ENCODE data around the gene SANBR.
A peak's percentile ranks its signal among the peaks of the same experiment; 100 is the strongest.
"Not testable (repeated sequence)": the region's sequence is repeated elsewhere in the genome, so short reads cannot be mapped to it uniquely, and the experiment has no call there.

SANBR gene

GRCh38 chr2:61065714-61066709 lies at the start of gene SANBR:
Gene SANBR, plus strand, starts transcription at chr2:61065871. Its CDS starts 4,480 bp downstream, at chr2:61070351.
- DNase-seq (ENCODE audit: low read depth), result peak; percentile 39

DNA sequence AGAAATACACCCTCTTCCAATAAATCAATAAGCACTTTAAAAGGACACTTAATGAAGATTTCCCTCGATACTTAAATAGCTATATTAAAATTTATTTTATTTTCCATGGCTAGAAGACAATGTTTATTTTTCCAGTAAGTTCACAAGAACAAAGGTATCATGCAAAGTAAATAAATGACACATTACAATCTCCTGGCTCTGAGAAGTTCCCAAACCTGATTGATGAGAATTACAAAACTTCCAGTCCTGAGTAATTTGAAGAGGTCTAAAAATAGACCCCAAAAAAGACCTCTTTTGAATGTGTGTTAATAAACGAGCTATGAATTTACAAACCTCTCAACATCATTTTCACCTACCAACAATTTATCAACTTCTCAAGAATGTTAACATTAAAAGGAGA lies 49.7 kb upstream of the SANBR start:
- DNase-seq (ENCODE audit: low read depth), result no peak

- no peak for DNase-seq (ENCODE audit: low read depth)
These were observed 49.2 kb upstream of the SANBR start for GRCh38 chr2:61016392-61017002.

GRCh38 chr2:61017003-61017555 lies 48.6 kb upstream of the SANBR start:
- DNase-seq (ENCODE audit: low read depth), result no peak

GRCh38 chr2:61017556-61018317 lies 47.9 kb upstream of the SANBR start, which contains the start of the genes PEX13 and PUS10:
Gene PEX13, plus strand, starts transcription at chr2:61017720. Its CDS starts 40 bp downstream, at chr2:61017760.
Gene PUS10, minus strand, starts transcription at chr2:61018255. Its CDS starts 6,365 bp downstream, at chr2:61011890.
- peak; percentile 49 for DNase-seq (ENCODE audit: low read depth)

GRCh38 chr2:61018318-61018755 lies 47.3 kb upstream of the SANBR start:
- DNase-seq (ENCODE audit: low read depth), result no peak

DNA sequence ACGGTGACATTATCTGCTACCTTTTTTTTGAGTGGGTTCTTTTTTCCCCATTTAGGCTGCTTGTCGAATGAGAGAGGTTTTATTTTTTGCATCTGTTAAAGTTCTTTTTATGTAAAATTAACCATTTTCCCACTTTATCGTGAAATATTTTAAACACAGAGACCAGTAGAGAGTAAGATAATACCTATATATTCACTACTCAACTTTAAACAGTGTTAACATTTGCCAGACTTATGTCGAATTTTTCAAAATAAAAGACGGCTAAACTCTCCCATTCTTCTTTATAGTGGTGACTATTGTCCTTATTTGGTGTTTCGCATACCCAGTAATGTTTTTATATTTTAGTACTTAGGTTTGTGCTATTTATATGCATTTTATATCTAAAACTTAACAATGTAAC lies 46.9 kb upstream of the SANBR start:
- no peak for DNase-seq (ENCODE audit: low read depth)

- no peak for DNase-seq (ENCODE audit: low read depth)
These were observed 44.4 kb upstream of the SANBR start for GRCh38 chr2:61021228-61021660.

GRCh38 chr2:61023670-61024069 lies 42.0 kb upstream of the SANBR start:
- DNase-seq (ENCODE audit: low read depth), result no peak

- no peak for DNase-seq (ENCODE audit: low read depth)
These were observed 36.1 kb upstream of the SANBR start for GRCh38 chr2:61029533-61029932.

DNA sequence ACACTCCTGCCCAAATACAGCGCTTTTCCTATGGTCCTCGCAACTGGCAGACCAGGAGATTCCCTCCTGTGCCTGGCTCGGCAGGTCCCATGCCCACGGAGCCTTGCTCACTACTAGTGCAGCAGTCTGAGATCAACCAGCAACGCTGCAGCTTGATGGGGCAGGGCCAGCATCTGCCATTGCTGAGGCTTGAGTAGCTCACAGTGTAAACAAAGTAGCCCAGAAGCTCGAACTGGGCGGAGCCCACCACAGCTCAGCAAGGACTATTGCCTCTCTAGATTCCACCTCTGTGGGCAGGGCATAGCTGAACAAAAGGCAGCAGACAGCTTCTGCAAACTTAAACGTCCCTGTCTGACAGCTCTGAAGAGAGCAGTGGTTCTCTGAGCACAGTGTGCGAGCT lies 31.1 kb upstream of the SANBR start:
- not testable (repeated sequence) for DNase-seq (ENCODE audit: low read depth)

GRCh38 chr2:61036643-61037042 lies 29.0 kb upstream of the SANBR start:
- DNase-seq (ENCODE audit: low read depth), result not testable (repeated sequence)

GRCh38 chr2:61042807-61043206 lies 22.9 kb upstream of the SANBR start:
- DNase-seq (ENCODE audit: low read depth), result no peak

DNA sequence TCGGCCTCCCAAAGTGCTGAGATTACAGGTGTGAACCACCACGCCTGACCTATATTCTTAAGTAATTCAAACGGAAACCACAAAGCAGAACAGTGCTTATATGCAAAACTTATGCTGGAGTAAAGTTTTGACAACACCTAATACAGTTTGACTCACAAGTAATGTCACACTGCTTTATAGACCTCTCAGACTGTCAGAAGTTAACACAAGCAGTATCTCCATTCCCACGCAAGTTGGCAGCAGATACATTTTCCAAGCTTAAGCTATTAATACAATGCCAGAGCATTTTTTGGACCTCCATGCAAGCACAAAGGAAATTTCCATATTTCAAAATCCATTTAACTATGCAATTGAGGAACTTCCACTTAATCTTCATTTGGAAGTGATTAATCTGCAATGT lies 21.0 kb upstream of the SANBR start:
- no peak for DNase-seq (ENCODE audit: low read depth)

DNA sequence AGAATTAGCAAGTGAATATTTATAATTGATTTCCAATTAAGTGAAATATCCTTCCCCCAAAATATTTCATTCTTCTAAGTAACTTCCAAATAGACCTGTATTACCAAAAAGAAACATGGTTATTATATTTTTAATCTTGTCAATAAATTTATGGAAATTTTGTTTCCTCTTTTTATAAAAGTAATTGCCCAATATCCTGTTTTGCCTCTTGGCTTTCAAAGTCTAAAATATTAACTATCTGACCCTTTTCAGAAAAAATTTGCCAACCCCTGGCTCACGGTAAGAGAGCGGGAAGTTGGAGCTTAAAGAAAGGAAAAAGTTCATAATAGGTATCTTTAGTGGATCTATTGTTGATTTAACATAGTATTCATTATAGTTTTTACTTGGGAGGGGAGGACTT lies 20.4 kb upstream of the SANBR start:
- no peak for DNase-seq (ENCODE audit: low read depth)

DNA sequence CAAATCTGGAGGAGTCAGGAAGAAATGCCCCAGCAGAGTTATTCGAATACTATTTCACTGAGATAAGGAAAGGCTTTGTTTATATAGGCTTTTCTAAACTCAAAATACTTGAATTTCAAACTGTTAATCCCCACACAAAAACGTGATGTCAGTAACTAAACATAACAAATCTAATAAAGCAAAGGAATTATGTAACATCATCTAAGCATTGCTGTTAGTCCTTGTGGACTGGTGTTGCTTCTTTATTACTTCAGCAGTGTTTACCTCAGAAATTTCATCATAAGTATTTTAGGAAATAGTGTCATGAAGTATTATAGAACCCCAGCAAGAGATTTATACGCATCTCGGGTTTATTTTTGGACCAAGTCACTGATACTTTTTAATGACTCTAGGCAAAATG lies 19.7 kb upstream of the SANBR start:
- DNase-seq (ENCODE audit: low read depth), result no peak

- DNase-seq (ENCODE audit: low read depth), result no peak
These were observed 10.1 kb upstream of the SANBR start for GRCh38 chr2:61055557-61055956.

DNA sequence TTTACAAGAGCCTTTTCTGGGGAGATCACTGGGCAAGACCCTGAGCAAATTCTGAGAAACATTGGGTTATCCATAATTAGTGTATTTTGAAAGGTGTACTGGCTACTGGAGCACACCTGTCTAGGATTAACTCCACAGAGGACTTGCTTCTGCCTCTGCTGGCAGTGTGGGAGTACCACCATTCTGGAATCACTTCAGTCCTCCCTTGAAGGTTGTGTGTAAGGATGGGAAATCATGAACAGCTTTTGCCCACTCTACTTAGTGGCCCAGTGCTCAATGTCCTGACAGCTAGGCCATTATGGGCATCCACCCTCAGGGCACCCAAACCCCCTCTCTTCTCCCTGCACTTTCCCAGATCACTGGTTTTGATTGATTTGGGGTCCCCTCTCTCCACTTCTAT lies 8.1 kb upstream of the SANBR start:
- no peak for DNase-seq (ENCODE audit: low read depth)

DNA sequence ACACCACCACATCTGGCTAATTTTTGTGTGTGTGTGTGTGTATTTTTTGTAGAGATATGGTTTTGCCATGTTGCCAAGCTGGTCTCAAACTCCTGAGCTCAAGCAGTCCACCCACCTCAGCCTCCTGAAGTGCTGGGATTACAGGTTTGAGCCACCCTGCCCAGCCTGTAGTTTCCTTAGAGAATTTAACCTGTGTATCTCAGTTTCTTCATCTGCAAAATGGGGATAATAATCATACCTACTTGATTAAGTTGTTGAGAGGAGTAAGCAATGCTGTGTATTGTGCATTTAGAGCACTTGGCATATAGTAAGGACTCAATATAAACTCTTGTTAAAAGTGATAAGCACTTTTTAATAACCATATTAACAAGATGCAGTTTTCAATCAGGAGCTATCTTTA lies 6.3 kb upstream of the SANBR start:
- DNase-seq (ENCODE audit: low read depth), result no peak

- no peak for DNase-seq (ENCODE audit: low read depth)
These were observed 8.4 kb downstream of the SANBR start for GRCh38 chr2:61074100-61074499.

- DNase-seq (ENCODE audit: low read depth), result no peak
These were observed 20.2 kb downstream of the SANBR start for GRCh38 chr2:61085883-61086282.

GRCh38 chr2:61089797-61090196 lies 24.1 kb downstream of the SANBR start:
- DNase-seq (ENCODE audit: low read depth), result no peak
